ENCODE results near the gene PCSK9.

The PCSK9 gene

DNA sequence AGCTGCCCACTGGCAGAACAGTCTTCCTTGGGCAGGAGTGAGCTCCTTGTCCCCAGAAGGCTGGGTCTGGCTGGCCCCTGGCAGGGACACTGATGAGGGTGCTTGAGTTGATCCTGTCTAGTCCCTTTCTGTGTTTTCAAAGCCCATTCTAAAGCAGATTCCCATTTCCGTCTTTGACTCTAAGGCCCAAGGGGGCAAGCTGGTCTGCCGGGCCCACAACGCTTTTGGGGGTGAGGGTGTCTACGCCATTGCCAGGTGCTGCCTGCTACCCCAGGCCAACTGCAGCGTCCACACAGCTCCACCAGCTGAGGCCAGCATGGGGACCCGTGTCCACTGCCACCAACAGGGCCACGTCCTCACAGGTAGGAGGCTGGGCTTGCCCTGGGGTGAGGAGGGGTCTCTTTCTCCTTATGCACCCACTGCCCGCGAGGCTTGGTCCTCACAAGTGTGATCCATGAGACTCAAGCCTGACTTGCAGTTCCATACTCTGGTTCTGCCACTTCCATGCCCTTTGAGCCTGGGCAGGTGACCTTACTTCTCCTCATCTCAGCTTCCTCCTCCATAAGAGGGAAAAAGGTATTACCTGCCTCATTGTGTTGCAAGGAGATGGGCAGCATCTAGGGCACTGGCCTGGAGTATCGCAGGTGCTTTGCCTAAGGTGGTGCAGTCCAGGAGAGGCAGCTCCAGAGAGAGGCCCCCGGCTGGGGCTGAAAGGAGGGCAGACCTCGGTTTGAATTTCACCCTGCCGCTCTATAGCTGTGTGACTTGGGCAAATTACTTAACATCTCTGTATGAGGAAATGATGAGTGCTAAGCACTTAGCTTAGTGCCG lies 20.2 kb downstream of the PCSK9 start:
- no peak for DNase-seq (ENCODE audit: low read depth, low spot score)

- no peak for DNase-seq (ENCODE audit: low read depth, low spot score)
Observed at GRCh38 chr1:55060133-55060999, 21.0 kb downstream of the PCSK9 start.

- DNase-seq (ENCODE audit: low read depth, low spot score), result no peak
Observed at GRCh38 chr1:55061000-55061705, 21.8 kb downstream of the PCSK9 start.

DNA sequence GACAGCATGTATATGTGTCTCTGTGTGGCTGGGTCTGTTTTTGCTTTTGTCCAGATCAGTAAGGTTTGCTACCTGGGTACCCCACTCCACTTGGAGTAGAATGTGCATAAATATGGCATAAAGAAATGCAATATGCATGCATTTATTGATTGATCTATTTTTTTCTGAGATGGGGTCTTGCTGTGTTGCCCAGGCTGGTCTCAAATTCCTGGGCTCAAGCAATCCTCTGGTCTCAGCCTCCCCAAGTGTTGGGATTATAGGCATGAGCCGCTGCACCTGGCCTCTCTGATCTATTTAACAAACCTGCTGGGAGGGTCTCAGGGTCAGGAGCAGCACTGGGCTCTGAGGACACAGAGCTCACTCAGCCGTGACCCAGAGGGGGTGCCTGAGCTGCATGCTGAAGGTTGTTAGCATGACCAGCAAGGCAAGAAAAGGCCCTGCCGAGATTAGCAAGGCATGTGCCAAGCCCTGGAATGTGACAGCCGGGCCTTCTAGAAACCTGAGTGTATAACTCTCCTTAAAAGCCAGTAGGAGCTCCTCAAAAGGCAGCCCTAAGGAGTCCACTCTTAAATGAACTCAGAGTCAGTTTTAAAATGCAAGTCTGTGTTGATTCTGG lies 22.5 kb downstream of the PCSK9 start:
- no peak for DNase-seq (ENCODE audit: low read depth, low spot score)

GRCh38 chr1:55062801-55063576 lies 23.6 kb downstream of the PCSK9 start:
- DNase-seq (ENCODE audit: low read depth, low spot score), result no peak

- DNase-seq (ENCODE audit: low read depth, low spot score), result no peak
Observed at GRCh38 chr1:55063577-55063942, 24.2 kb downstream of the PCSK9 start.

DNA sequence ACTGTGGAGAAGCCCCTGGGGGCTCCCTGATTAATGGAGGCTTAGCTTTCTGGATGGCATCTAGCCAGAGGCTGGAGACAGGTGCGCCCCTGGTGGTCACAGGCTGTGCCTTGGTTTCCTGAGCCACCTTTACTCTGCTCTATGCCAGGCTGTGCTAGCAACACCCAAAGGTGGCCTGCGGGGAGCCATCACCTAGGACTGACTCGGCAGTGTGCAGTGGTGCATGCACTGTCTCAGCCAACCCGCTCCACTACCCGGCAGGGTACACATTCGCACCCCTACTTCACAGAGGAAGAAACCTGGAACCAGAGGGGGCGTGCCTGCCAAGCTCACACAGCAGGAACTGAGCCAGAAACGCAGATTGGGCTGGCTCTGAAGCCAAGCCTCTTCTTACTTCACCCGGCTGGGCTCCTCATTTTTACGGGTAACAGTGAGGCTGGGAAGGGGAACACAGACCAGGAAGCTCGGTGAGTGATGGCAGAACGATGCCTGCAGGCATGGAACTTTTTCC lies 24.8 kb downstream of the PCSK9 start:
- no peak for DNase-seq (ENCODE audit: low read depth, low spot score)

DNA sequence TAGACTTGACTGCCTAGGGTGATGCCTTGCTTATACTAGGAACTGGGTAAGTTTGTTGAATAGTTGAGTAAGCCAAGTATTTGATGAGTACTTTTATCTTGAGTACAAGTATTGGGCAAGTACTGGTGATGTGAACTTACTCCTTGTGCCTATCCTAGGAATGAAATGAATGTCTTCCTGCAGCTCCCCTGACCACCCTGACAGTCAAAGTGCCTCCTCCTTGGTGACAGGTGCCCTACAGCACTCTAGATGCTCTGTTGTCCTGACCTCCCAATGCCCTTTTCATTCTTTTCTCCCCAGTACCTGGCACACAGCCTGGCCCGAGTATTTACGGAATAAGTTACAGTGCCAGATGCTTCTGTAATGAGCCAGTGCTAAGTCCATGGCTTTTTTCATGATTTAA lies 25.5 kb downstream of the PCSK9 start:
- no peak for DNase-seq (ENCODE audit: low read depth, low spot score)

- no peak for DNase-seq (ENCODE audit: low read depth, low spot score)
Observed at GRCh38 chr1:55065648-55066047, 26.3 kb downstream of the PCSK9 start.

- no peak for DNase-seq (ENCODE audit: low read depth, low spot score)
Observed at GRCh38 chr1:55067022-55067778, 27.9 kb downstream of the PCSK9 start.

DNA sequence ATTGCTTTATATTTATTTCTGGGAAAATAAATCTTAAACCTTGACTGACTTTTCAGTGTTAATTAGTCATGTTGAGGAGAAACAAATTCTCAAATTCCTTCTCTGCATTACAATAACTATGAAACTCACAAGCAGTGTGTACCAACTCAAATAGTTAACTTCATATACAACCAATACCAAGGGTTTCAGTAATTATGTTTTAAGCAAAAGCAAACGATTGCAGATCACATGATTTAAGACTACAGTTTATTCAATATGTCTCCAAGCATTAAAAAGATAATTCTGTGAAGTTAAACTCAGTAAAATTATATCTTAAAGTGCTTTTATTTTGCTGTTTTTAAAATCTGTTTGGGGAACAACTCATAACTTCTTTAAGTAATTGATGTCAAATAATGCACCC lies 28.6 kb downstream of the PCSK9 start:
- DNase-seq (ENCODE audit: low read depth, low spot score), result no peak

DNA sequence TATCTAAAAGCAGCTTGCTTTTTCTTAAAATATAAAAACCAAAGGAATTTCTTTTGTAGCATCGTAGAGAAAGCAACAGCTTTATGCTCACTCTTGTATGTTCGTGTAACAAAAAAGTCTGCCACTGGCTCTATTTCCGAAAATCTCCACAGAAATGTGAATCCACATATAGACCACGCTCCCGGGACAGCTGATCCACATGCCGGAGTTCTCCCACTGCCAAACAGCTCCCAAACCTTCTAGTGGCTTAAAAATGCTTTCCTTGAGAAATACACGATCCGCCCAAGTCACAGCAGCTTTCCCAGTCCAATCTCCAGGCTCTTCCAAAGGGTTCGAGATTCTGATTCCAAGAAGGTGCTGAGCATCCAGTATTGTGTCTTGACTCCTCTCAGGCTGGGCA lies 29.3 kb downstream of the PCSK9 start:
- no peak for DNase-seq (ENCODE audit: low read depth, low spot score)

GRCh38 chr1:55069280-55069679 lies 29.9 kb downstream of the PCSK9 start:
- no peak for DNase-seq (ENCODE audit: low read depth, low spot score)

GRCh38 chr1:55070293-55071164 lies 31.2 kb downstream of the PCSK9 start:
- no peak for DNase-seq (ENCODE audit: low read depth, low spot score)

GRCh38 chr1:55071477-55071876 lies 32.1 kb downstream of the PCSK9 start:
- peak; percentile 60 for DNase-seq (ENCODE audit: low read depth, low spot score)

- no peak for DNase-seq (ENCODE audit: low read depth, low spot score)
Observed at GRCh38 chr1:55073187-55073916, 34.0 kb downstream of the PCSK9 start.

GRCh38 chr1:55074455-55074854 lies 35.1 kb downstream of the PCSK9 start:
- no peak for DNase-seq (ENCODE audit: low read depth, low spot score)

DNA sequence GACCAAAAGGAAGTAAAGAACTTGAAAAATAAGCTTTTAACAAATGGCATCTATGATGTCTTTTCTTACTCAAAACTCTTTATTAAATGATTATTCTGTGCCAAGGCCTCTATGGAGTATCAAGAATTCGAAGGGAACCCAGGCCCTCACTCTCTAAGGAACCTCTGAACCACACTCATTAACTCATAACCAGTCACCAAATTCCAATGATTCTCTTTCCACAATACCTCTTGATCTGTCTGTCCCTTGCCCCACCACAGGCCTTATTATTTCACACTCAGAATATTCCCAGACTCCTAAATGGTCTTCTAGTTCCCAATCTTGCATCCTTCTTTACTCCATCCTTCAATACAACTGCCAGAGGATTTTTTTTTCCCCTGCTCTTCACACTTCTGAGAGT lies 37.0 kb downstream of the PCSK9 start:
- DNase-seq (ENCODE audit: low read depth, low spot score), result no peak

All from iPS DF 19.7 (cell line).